Measurements from ENCODE around the gene MEOX1. TPM values are rescaled to one million over a fixed set of nuclear protein-coding genes. Genes with fewer than 3 reads are reported as not detected.

The MEOX1 gene
- total RNA-seq, 1 experiment from 2014 or later, result not detected

GRCh38 chr17:43595466-43595865 is 66.3 kb downstream of the MEOX1 start:
- no peak for DNase-seq

GRCh38 chr17:43591779-43592562 is 69.8 kb downstream of the MEOX1 start:
- no peak overlapping the region for H3K4me3 ChIP-seq (ENCODE audit: low read length)
- no peak overlapping the region for H3K4me2 ChIP-seq (ENCODE audit: low read depth, low read length, poor library complexity, severe bottlenecking)
- H3K9me2 ChIP-seq (replicated peaks; ENCODE audit: insufficient read depth, low read length), result no peaks in the 10 kb centered on the region
- H3K36me3 ChIP-seq (ENCODE audit: insufficient read depth, low read length), result no peaks in the 10 kb centered on the region
- H4K20me1 ChIP-seq (ENCODE audit: insufficient read depth, low read depth, low read length), result no peaks in the 10 kb centered on the region
- no peak overlapping the region for H3K27ac ChIP-seq (ENCODE audit: low read length)
- no peak overlapping the region for H2AFZ ChIP-seq (ENCODE audit: low read length)
- H3K79me2 ChIP-seq (ENCODE audit: low read length), result no peaks in the 10 kb centered on the region
- no peaks in the 10 kb centered on the region for H3K27me3 ChIP-seq (ENCODE audit: low read length)
- H3K9me3 ChIP-seq (ENCODE audit: low read length), result no peaks in the 10 kb centered on the region
- H3K4me1 ChIP-seq (ENCODE audit: low read length), result peaks cover 5% of the 10 kb centered on the region
- no peak for DNase-seq
- H3K9ac ChIP-seq (ENCODE audit: low read length), result no peak overlapping the region

More at GRCh38 chr17:43595466-43595865, 66.3 kb downstream of the MEOX1 start:
- H3K4me2 ChIP-seq (ENCODE audit: low read depth, low read length, poor library complexity, severe bottlenecking), result no peak overlapping the region
- no peak overlapping the region for H3K4me3 ChIP-seq (ENCODE audit: low read length)
- H3K27me3 ChIP-seq (ENCODE audit: low read length), result no peaks in the 10 kb centered on the region
- H3K9me3 ChIP-seq (ENCODE audit: low read length), result no peaks in the 10 kb centered on the region
- H3K4me1 ChIP-seq (ENCODE audit: low read length), result peaks cover 5% of the 10 kb centered on the region
- no peak overlapping the region for H3K27ac ChIP-seq (ENCODE audit: low read length)
- H3K79me2 ChIP-seq (ENCODE audit: low read length), result no peaks in the 10 kb centered on the region
- no peak overlapping the region for H2AFZ ChIP-seq (ENCODE audit: low read length)
- no peaks in the 10 kb centered on the region for H3K36me3 ChIP-seq (ENCODE audit: insufficient read depth, low read length)
- no peaks in the 10 kb centered on the region for H4K20me1 ChIP-seq (ENCODE audit: insufficient read depth, low read depth, low read length)
- H3K9ac ChIP-seq (ENCODE audit: low read length), result no peak overlapping the region
- H3K9me2 ChIP-seq (replicated peaks; ENCODE audit: insufficient read depth, low read length), result no peaks in the 10 kb centered on the region

GRCh38 chr17:43591001-43591400 is 70.7 kb downstream of the MEOX1 start:
- H3K27ac ChIP-seq (ENCODE audit: low read length), result no peak overlapping the region
- no peaks in the 10 kb centered on the region for H3K9me3 ChIP-seq (ENCODE audit: low read length)
- no peaks in the 10 kb centered on the region for H3K36me3 ChIP-seq (ENCODE audit: insufficient read depth, low read length)
- no peak overlapping the region for H3K4me2 ChIP-seq (ENCODE audit: low read depth, low read length, poor library complexity, severe bottlenecking)
- H3K4me3 ChIP-seq (ENCODE audit: low read length), result no peak overlapping the region
- H3K27me3 ChIP-seq (ENCODE audit: low read length), result no peaks in the 10 kb centered on the region
- no peak overlapping the region for H2AFZ ChIP-seq (ENCODE audit: low read length)
- H3K4me1 ChIP-seq (ENCODE audit: low read length), result peaks cover 5% of the 10 kb centered on the region
- no peak for DNase-seq
- H3K9me2 ChIP-seq (replicated peaks; ENCODE audit: insufficient read depth, low read length), result no peaks in the 10 kb centered on the region
- H3K9ac ChIP-seq (ENCODE audit: low read length), result no peak overlapping the region
- H3K79me2 ChIP-seq (ENCODE audit: low read length), result no peaks in the 10 kb centered on the region
- no peaks in the 10 kb centered on the region for H4K20me1 ChIP-seq (ENCODE audit: insufficient read depth, low read depth, low read length)

Small RNA genes within 50 kb of the gene (small RNA-seq; reads per million reads assigned to genes)
- not detected for gene RF00017

Other genes with a start within 250 kb of the MEOX1 start
- 23.7 and 34.9 TPM in 2 replicates for gene DHX8, start 177.9 kb downstream of the MEOX1 start, total RNA-seq (2014; rRNA removed; shearing (Covaris generic); ENCODE audit: low replicate concordance)
- 55.5 and 69.1 TPM in 2 replicates for gene ETV4, start 115.6 kb downstream of the MEOX1 start, total RNA-seq (2014; rRNA removed; shearing (Covaris generic); ENCODE audit: low replicate concordance)
- not detected in 2 replicates for gene SOST, start 96.9 kb upstream of the MEOX1 start, total RNA-seq (2014; rRNA removed; shearing (Covaris generic); ENCODE audit: low replicate concordance)
- gene DUSP3, start 117.1 kb upstream of the MEOX1 start, total RNA-seq (2014; rRNA removed; shearing (Covaris generic); ENCODE audit: low replicate concordance), result 7.9 and 9.5 TPM in 2 replicates
- 1.1 TPM in 1 of 2 replicates, not detected in the other for gene CFAP97D1, start 118.5 kb upstream of the MEOX1 start, total RNA-seq (2014; rRNA removed; shearing (Covaris generic); ENCODE audit: low replicate concordance)
- gene MPP3, start 171.2 kb upstream of the MEOX1 start, total RNA-seq (2014; rRNA removed; shearing (Covaris generic); ENCODE audit: low replicate concordance), result not detected in 2 replicates
- gene CD300LG, start 185.3 kb upstream of the MEOX1 start, total RNA-seq (2014; rRNA removed; shearing (Covaris generic); ENCODE audit: low replicate concordance), result not detected in 2 replicates
- not detected in 2 replicates for gene MPP2, start 245.6 kb upstream of the MEOX1 start, total RNA-seq (2014; rRNA removed; shearing (Covaris generic); ENCODE audit: low replicate concordance)

Measured in Karpas-422 (cell line).